Endothelial cell of umbilical vein (primary cell): ENCODE results near the gene ZFAND6. TPM values are rescaled to one million over a fixed set of nuclear protein-coding genes. Genes with fewer than 3 reads are reported as not detected.
A peak's percentile ranks its signal among the peaks of the same experiment; 100 is the strongest.

Source experiments
- BruUV-seq: library from RNA; stranded (reverse); fragments of 400-500 nt; replicated peaks from 2 replicates; lab custom pipeline; 2021; lab: Mats Ljungman, UMichigan
- CTCF ChIA-PET: fragments of 300-600, 350-600 bp; sonication (Branson Sonifier 250); formaldehyde crosslinking; loops from one replicate; lab custom pipeline; 2021; ENCODE audit warnings: antibody characterized with exemption, inconsistent platforms; lab: Charles Lee
- POLR2A ChIA-PET: fragments of 300-600, 350-600 bp; sonication (Branson Sonifier 250); formaldehyde crosslinking; loops from one replicate; lab custom pipeline; 2021; ENCODE audit warnings: antibody characterized with exemption, inconsistent platforms; lab: Charles Lee
- DNase-seq: peaks from one replicate; pipeline ENCODE4 v3.0.0-alpha.2; 2011; ENCODE audit warnings: low read depth, low spot score
- FAIRE-seq: peaks from 2 replicates; lab custom pipeline; 2011; peaks lifted over from hg19 to GRCh38; lab: Jason Lieb, UNC
- H2AFZ ChIP-seq: 2 replicates; pipeline ENCODE4 v1.6.0; 2012; ENCODE audit warnings: low read depth, low read length, control low read depth, inconsistent platforms
- H3K27ac ChIP-seq: 2 replicates; pipeline ENCODE4 v1.5.1; 2011; ENCODE audit warnings: low read depth, mild to moderate bottlenecking, control low read depth, low read length, moderate library complexity; ENCODE audit not compliant: insufficient read depth
- H3K27me3 ChIP-seq, 2 experiments: 2 replicates each; pipeline versions ENCODE4 v1.6.0 to v1.6.1; 2011; ENCODE audit warnings: low read length in 2 of 2, mixed read lengths in 1 of 2; ENCODE audit not compliant: control insufficient read depth in 2 of 2, insufficient read depth in 2 of 2
- H3K36me3 ChIP-seq, 2 experiments: 2 replicates in 1 of 2; 3 replicates in 1 of 2; pipeline ENCODE4 v1.5.1; 2011; ENCODE audit warnings: low read length in 2 of 2, mild to moderate bottlenecking in 1 of 2, moderate library complexity in 1 of 2; ENCODE audit not compliant: control insufficient read depth in 2 of 2, insufficient read depth in 2 of 2; ENCODE audit errors: extremely low read depth in 1 of 2
- H3K4me1 ChIP-seq: 3 replicates; pipeline ENCODE4 v1.5.1; 2011; ENCODE audit warnings: mild to moderate bottlenecking, low read length; ENCODE audit not compliant: control insufficient read depth, insufficient read depth; ENCODE audit errors: extremely low read depth
- H3K4me2 ChIP-seq: 2 replicates; pipeline ENCODE4 v1.6.1; 2011; ENCODE audit warnings: low read length, control low read depth, mixed read lengths; ENCODE audit not compliant: insufficient read depth
- H3K4me3 ChIP-seq, 3 experiments: fragments of 200-600 bp in 1 of 3; sonication (generic), shearing (Covaris generic) in 1 of 3; replicated peaks in 1 of 3; 2 replicates each; pipeline ENCODE4 v1.5.1; 2011 to 2016; ENCODE audit warnings: control low read depth in 3 of 3, low read length in 3 of 3, mild to moderate bottlenecking in 2 of 3, inconsistent platforms in 1 of 3, low read depth in 1 of 3, moderate library complexity in 1 of 3; ENCODE audit not compliant: insufficient read depth in 1 of 3
- H3K79me2 ChIP-seq: 2 replicates; pipeline ENCODE4 v1.6.0; 2012; ENCODE audit warnings: low read length, inconsistent platforms; ENCODE audit not compliant: control insufficient read depth, insufficient read depth
- H3K9ac ChIP-seq: replicated peaks from 2 replicates; pipeline ENCODE3; 2011; ENCODE audit warnings: low read length, control low read depth; ENCODE audit not compliant: insufficient read depth; ENCODE audit errors: extremely low read depth
- H3K9me1 ChIP-seq: replicated peaks from 3 replicates; pipeline ENCODE4 v1.6.0; 2011; ENCODE audit warnings: mild to moderate bottlenecking, low read length; ENCODE audit not compliant: control insufficient read depth, insufficient read depth; ENCODE audit errors: extremely low read depth
- H3K9me3 ChIP-seq: replicated peaks from 2 replicates; pipeline ENCODE4 v1.5.1; 2012; ENCODE audit warnings: low read length, inconsistent platforms; ENCODE audit not compliant: control insufficient read depth, insufficient read depth
- H4K20me1 ChIP-seq: replicated peaks from 2 replicates; pipeline ENCODE3; 2011; ENCODE audit warnings: mild to moderate bottlenecking, low read length; ENCODE audit not compliant: control insufficient read depth, insufficient read depth; ENCODE audit errors: extremely low read depth
- CTCF ChIP-seq, 2 donors: IDR thresholded peaks; 1 replicate in 1 of 2; 2 replicates in 1 of 2; pipeline ENCODE4 v1.5.1; 2011; ENCODE audit warnings: low read length in 2 of 2, mild to moderate bottlenecking in 2 of 2, moderate library complexity in 2 of 2, control low read depth in 1 of 2, inconsistent platforms in 1 of 2, low read depth in 1 of 2; ENCODE audit not compliant: insufficient read depth in 1 of 2; ENCODE audit errors: extremely low read depth in 1 of 2
- FOS ChIP-seq: IDR thresholded peaks from 2 replicates; pipeline ENCODE4 v1.6.1; 2011; ENCODE audit warnings: mild to moderate bottlenecking, low read length, moderate library complexity, borderline replicate concordance; ENCODE audit not compliant: insufficient read depth
- GATA2 ChIP-seq: IDR thresholded peaks from 2 replicates; pipeline ENCODE4 v1.7.0; 2011; ENCODE audit warnings: low read depth, mild to moderate bottlenecking, moderate library complexity, mixed read lengths, low read length; ENCODE audit not compliant: insufficient read length, insufficient read depth
- JUN ChIP-seq: IDR thresholded peaks from 2 replicates; pipeline ENCODE4 v1.6.1; 2011; ENCODE audit warnings: borderline replicate concordance, low read depth; ENCODE audit not compliant: insufficient read length, insufficient read depth
- POLR2A ChIP-seq: IDR thresholded peaks from 2 replicates; pipeline ENCODE4 v1.6.1; 2012; ENCODE audit warnings: low read depth, mild to moderate bottlenecking, control low read depth, low read length
- POLR2AphosphoS5 ChIP-seq: IDR thresholded peaks from 2 replicates; pipeline ENCODE4 v1.6.1; 2012; ENCODE audit warnings: low read depth, mild to moderate bottlenecking, control low read depth, low read length, moderate library complexity; ENCODE audit not compliant: insufficient read depth
- dilution Hi-C: fragments of 300-500 bp; cut with MboI; formaldehyde crosslinking; loops from one replicate; pipeline ENCODE4 v1.15.0; 2019; ENCODE audit warnings: low sequenced_read_pairs; ENCODE audit not compliant: extremely low pct_ligation_motif_present
- intact Hi-C: fragments of 100-400 bp; cut with micrococcal nuclease; formaldehyde crosslinking; loops from one replicate; pipeline ENCODE4 v1.10.0; 2022
- polyA plus RNA-seq, 4 experiments: library from polyadenylated mRNA; depleted of rRNA in 3 of 4; stranded (reverse) in 3 of 4; unstranded in 1 of 4; fragments of >200 nt; gene quantifications; 2 replicates each; pipeline versions ENCODE4 v1.2.1 to v1.2.3, GENCODE V29; 2011 to 2012; ENCODE audit warnings: missing spikeins in 1 of 4
- total RNA-seq: library from RNA; stranded (reverse); gene quantifications from 2 replicates; pipeline ENCODE4 v1.2.3, GENCODE V29; 2021

ZFAND6 gene
- total and polyA plus RNA-seq, 2 donors (not counting 3 experiments of a cell fraction or from before 2014, with no cell fraction given) = 50.3 to 97.9 TPM

GRCh38 chr15:80174017-80174746 lies 114.7 kb downstream of the ZFAND6 start:
- intact Hi-C loops (loop anchor here (5.0 to 10.0 kb wide), 2 partner anchors 82 to 789 kb away; no protein-coding TSS in a partner anchor), dilution Hi-C loops (no loop called here)
- Histone ChIP-seq H3K27me3 (no peaks in the 10 kb centered on the region), H2AFZ (no peak overlapping the region), H3K4me2 (no peak overlapping the region), H3K79me2 (no peaks in the 10 kb centered on the region), H3K9me1 (no peaks in the 10 kb centered on the region), H4K20me1 (no peaks in the 10 kb centered on the region), H3K9me3 (no peaks in the 10 kb centered on the region), H3K27ac (peak overlapping the region; percentile 23), H3K9ac (no peak overlapping the region), H3K4me3 (no peak overlapping the region), H3K4me1 (peaks cover 8% of the 10 kb centered on the region), H3K36me3 (no peaks in the 10 kb centered on the region)
- DNase-seq (peak; percentile 44), FAIRE-seq (peak; percentile 81)
- POLR2A ChIA-PET = no interaction called here
- TF ChIP-seq FOS (peak; percentile 68), POLR2AphosphoS5 (no peak), GATA2 (peak; percentile 71)
- CTCF ChIA-PET = interaction anchor here (0.6 to 4.8 kb wide), 33 partner anchors 7 to 841 kb away, joined by 3 to 31 read pairs (median 5); partner anchors contain the start of genes FAH and ZFAND6
- BruUV-seq = no TSS peak

GRCh38 chr15:80175436-80175835 lies 116.0 kb downstream of the ZFAND6 start:
- H3K9me3 ChIP-seq = no peaks in the 10 kb centered on the region
- no peaks in the 10 kb centered on the region for H3K27me3 ChIP-seq
- H3K79me2 ChIP-seq = no peaks in the 10 kb centered on the region
- no peak overlapping the region for H3K27ac ChIP-seq
- no peaks in the 10 kb centered on the region for H3K36me3 ChIP-seq
- ChIA-PET CTCF (interaction anchor here (1.2 to 4.8 kb wide), 2 partner anchors 322 to 794 kb away, joined by 3 to 30 read pairs; no protein-coding TSS in a partner anchor), POLR2A (interaction anchor here (0.6 kb wide), 1 partner anchor 8 kb away, joined by 5 read pairs; no protein-coding TSS in a partner anchor)
- dilution Hi-C loops = no loop called here
- H3K9ac ChIP-seq = no peak overlapping the region
- intact Hi-C loops = loop anchor here (10.0 kb wide), 1 partner anchor 791 kb away; no protein-coding TSS in a partner anchor
- no TSS peak for BruUV-seq
- no peak overlapping the region for H3K4me2 ChIP-seq
- H4K20me1 ChIP-seq = no peaks in the 10 kb centered on the region
- no peak overlapping the region for H2AFZ ChIP-seq
- FAIRE-seq (no peak), DNase-seq (no peak)
- H3K4me3 ChIP-seq = no peak overlapping the region
- H3K9me1 ChIP-seq = no peaks in the 10 kb centered on the region
- TF ChIP-seq POLR2A (no peak), GATA2 (no peak), JUN (no peak), CTCF (IDR thresholded peaks at IDR 0.05; ENCODE audit: extremely low read depth in 1 of 2, insufficient read depth in 1 of 2, low read depth in 1 of 2, low read length in 2 of 2) (no peak)
- H3K4me1 ChIP-seq = peaks cover 14% of the 10 kb centered on the region
